IPS DF 6.9 (cell line): Measurements from ENCODE around the gene RAB24.
A peak's percentile ranks its signal among the peaks of the same experiment; 100 is the strongest.

Experiments
- DNase-seq: peaks from one replicate; pipeline ENCODE4 v3.0.0-alpha.2; 2013; ENCODE audit warnings: low read depth, low spot score
- H3K27ac ChIP-seq: one replicate; pipeline ENCODE4 v1.5.1; 2013; ENCODE audit warnings: low read length, control low read depth
- H3K27me3 ChIP-seq: 2 replicates; pipeline ENCODE4 v1.6.1; 2013; ENCODE audit warnings: mild to moderate bottlenecking, low read length; ENCODE audit not compliant: control insufficient read depth, insufficient read depth
- H3K36me3 ChIP-seq: 2 replicates; pipeline ENCODE4 v1.6.1; 2013; ENCODE audit warnings: low read length; ENCODE audit not compliant: control insufficient read depth, insufficient read depth
- H3K4me1 ChIP-seq: 2 replicates; pipeline ENCODE4 v1.6.1; 2013; ENCODE audit warnings: low read length; ENCODE audit not compliant: control insufficient read depth, insufficient read depth
- H3K4me3 ChIP-seq: 2 replicates; pipeline ENCODE4 v1.5.1; 2013; ENCODE audit warnings: mild to moderate bottlenecking, low read length
- H3K9me3 ChIP-seq: 2 replicates; pipeline ENCODE4 v1.6.1; 2013; ENCODE audit warnings: low read length, inconsistent platforms; ENCODE audit not compliant: control insufficient read depth, insufficient read depth
- WGBS: extraction: QIAGEN DNeasy Blood & Tissue Kit; methylation state at CpG from one replicate; pipeline ENCODE4 v1.1.7; 2013; ENCODE audit warnings: mixed read lengths, missing lambda C conversion rate; ENCODE audit not compliant: insufficient read length, insufficient coverage; 5-methylcytosine and 5-hydroxymethylcytosine counted together

The RAB24 gene

GRCh38 chr5:177302354-177303110 lies 987 bp downstream of the RAB24 start:
- peaks cover 14% of the 10 kb centered on the region; the same call in 1 of the 2 replicates for H3K36me3 ChIP-seq

GRCh38 chr5:177301503-177302165 lies 1.9 kb downstream of the RAB24 start:
- no CpG with 5 or more reads among the region's 7 CpGs for WGBS
- no peak overlapping the region for H3K27ac ChIP-seq
- peaks cover 12% of the 10 kb centered on the region; the same call in 1 of the 2 replicates for H3K36me3 ChIP-seq
- peaks cover 3% of the 10 kb centered on the region; the same call in 1 of the 2 replicates for H3K4me1 ChIP-seq
- H3K9me3 ChIP-seq, result no peaks in the 10 kb centered on the region
- no peaks in the 10 kb centered on the region for H3K27me3 ChIP-seq
- H3K4me3 ChIP-seq, result no peak overlapping the region
- no peak for DNase-seq

More at GRCh38 chr5:177302354-177303110, 987 bp downstream of the RAB24 start:
- H3K9me3 ChIP-seq, result no peaks in the 10 kb centered on the region
- H3K4me3 ChIP-seq, result peak overlapping the region; percentile 80; the same call in 1 of the 2 replicates
- no peak for DNase-seq
- WGBS, result no CpG with 5 or more reads among the region's 24 CpGs
- no peaks in the 10 kb centered on the region for H3K27me3 ChIP-seq
- no peak overlapping the region for H3K27ac ChIP-seq
- peaks cover 3% of the 10 kb centered on the region; the same call in 1 of the 2 replicates for H3K4me1 ChIP-seq

- Histone ChIP-seq H3K4me1 (peaks cover 3% of the 10 kb centered on the region; the same call in 1 of the 2 replicates), H3K36me3 (peaks cover 12% of the 10 kb centered on the region; the same call in 1 of the 2 replicates), H3K4me3 (no peak overlapping the region), H3K9me3 (no peaks in the 10 kb centered on the region), H3K27me3 (no peaks in the 10 kb centered on the region), H3K27ac (no peak overlapping the region)
- WGBS, result no CpG with 5 or more reads among the region's 2 CpGs
- no peak for DNase-seq
These were observed 2.6 kb downstream of the RAB24 start for GRCh38 chr5:177300951-177301350.

GRCh38 chr5:177300236-177300880 lies 3.2 kb downstream of the RAB24 start:
- Histone ChIP-seq H3K4me1 (peaks cover 3% of the 10 kb centered on the region; the same call in 1 of the 2 replicates), H3K27ac (no peak overlapping the region), H3K36me3 (peaks cover 13% of the 10 kb centered on the region; the same call in 1 of the 2 replicates), H3K27me3 (no peaks in the 10 kb centered on the region), H3K9me3 (no peaks in the 10 kb centered on the region), H3K4me3 (no peak overlapping the region)
- no peak for DNase-seq
- no CpG with 5 or more reads among the region's 4 CpGs for WGBS

GRCh38 chr5:177299697-177300096 lies 3.8 kb downstream of the RAB24 start:
- H3K4me3 ChIP-seq, result no peak overlapping the region
- no peaks in the 10 kb centered on the region for H3K27me3 ChIP-seq
- no CpG with 5 or more reads among the region's 9 CpGs for WGBS
- H3K9me3 ChIP-seq, result no peaks in the 10 kb centered on the region
- peaks cover 3% of the 10 kb centered on the region; the same call in 1 of the 2 replicates for H3K4me1 ChIP-seq
- H3K36me3 ChIP-seq, result peaks cover 20% of the 10 kb centered on the region; the same call in 1 of the 2 replicates
- no peak for DNase-seq
- no peak overlapping the region for H3K27ac ChIP-seq

GRCh38 chr5:177297922-177298321 lies 5.6 kb downstream of the RAB24 start:
- WGBS, result no CpG with 5 or more reads among the region's 2 CpGs
- no peak overlapping the region for H3K4me3 ChIP-seq
- no peak overlapping the region for H3K27ac ChIP-seq
- no peak for DNase-seq
- H3K27me3 ChIP-seq, result no peaks in the 10 kb centered on the region
- H3K4me1 ChIP-seq, result peaks cover 3% of the 10 kb centered on the region; the same call in 1 of the 2 replicates
- peaks cover 34% of the 10 kb centered on the region for H3K36me3 ChIP-seq
- H3K9me3 ChIP-seq, result no peaks in the 10 kb centered on the region

- Histone ChIP-seq H3K4me1 (peaks cover 3% of the 10 kb centered on the region; the same call in 1 of the 2 replicates), H3K4me3 (no peak overlapping the region), H3K9me3 (no peaks in the 10 kb centered on the region), H3K36me3 (peaks cover 42% of the 10 kb centered on the region), H3K27me3 (no peaks in the 10 kb centered on the region), H3K27ac (no peak overlapping the region)
- DNase-seq, result no peak
- WGBS, result no CpG with 5 or more reads among the region's 4 CpGs
These were observed 6.9 kb downstream of the RAB24 start for GRCh38 chr5:177296581-177296980.

- H3K27me3 ChIP-seq, result no peaks in the 10 kb centered on the region
- DNase-seq, result no peak
- H3K27ac ChIP-seq, result no peak overlapping the region
- no peaks in the 10 kb centered on the region for H3K9me3 ChIP-seq
- no peak overlapping the region for H3K4me3 ChIP-seq
- peaks cover 3% of the 10 kb centered on the region; the same call in 1 of the 2 replicates for H3K4me1 ChIP-seq
- H3K36me3 ChIP-seq, result peaks cover 44% of the 10 kb centered on the region
- WGBS, result no CpG with 5 or more reads among the region's 9 CpGs
These were observed 7.6 kb downstream of the RAB24 start for GRCh38 chr5:177295924-177296323.

- peaks cover 46% of the 10 kb centered on the region for H3K36me3 ChIP-seq
- WGBS, result no CpG with 5 or more reads among the region's 3 CpGs
- no peaks in the 10 kb centered on the region for H3K9me3 ChIP-seq
- no peak overlapping the region for H3K27ac ChIP-seq
- H3K4me1 ChIP-seq, result peaks cover 2% of the 10 kb centered on the region; the same call in 1 of the 2 replicates
- DNase-seq, result no peak
- no peaks in the 10 kb centered on the region for H3K27me3 ChIP-seq
- no peak overlapping the region for H3K4me3 ChIP-seq
These were observed 8.9 kb downstream of the RAB24 start for GRCh38 chr5:177294632-177295031.
